ENCODE data around the gene ARFGAP3. TPM values are rescaled to one million over a fixed set of nuclear protein-coding genes. Genes with fewer than 3 reads are reported as not detected.

Gene ARFGAP3
- total RNA-seq, 1 experiment from 2014 or later, result 15.0 TPM

DNA sequence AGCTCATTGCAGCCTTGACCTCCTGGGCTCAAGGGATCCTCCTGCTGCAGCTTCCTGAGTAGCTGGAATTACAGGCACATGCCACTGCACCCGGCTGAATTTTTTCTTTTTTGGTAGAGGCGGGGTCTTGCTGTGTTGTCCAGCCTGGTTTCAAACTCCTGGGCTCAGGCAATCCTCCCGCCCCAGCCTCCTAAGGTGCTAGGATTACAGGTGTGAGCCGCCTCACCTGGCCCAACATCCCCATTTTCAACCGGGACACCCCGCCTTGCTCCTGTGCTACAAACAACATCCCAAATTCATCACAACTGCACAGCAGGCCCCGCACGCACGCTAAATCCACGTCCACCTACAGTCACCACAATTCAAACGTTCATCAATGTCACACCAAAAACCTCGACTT lies 61.0 kb downstream of the ARFGAP3 start:
- no peak overlapping the region for H3K27ac ChIP-seq (ENCODE audit: insufficient read length, low read depth, low read length)
- Mint-ChIP-seq H3K9me3 (no peaks in the 10 kb centered on the region), H3K27me3 (ENCODE audit: low read depth) (no peaks in the 10 kb centered on the region), H3K36me3 (ENCODE audit: insufficient read depth in 1 of 3, low read depth in 3 of 3) (peaks cover 0 to 5% (median 1%) of the 10 kb centered on the region in 3 experiments; a peak in 3 of 7 replicates), H3K4me1 (peaks cover 8 to 19% of the 10 kb centered on the region in 2 experiments), H3K4me3 (no peak overlapping the region), H3K27ac (no peak overlapping the region)
- H3K27me3 ChIP-seq (ENCODE audit: insufficient read depth, low read length), result no peaks in the 10 kb centered on the region
- H2BK5ac ChIP-seq (ENCODE audit: insufficient read length, low read length), result no peak overlapping the region
- H2BK12ac ChIP-seq (ENCODE audit: insufficient read length, low read depth, low read length), result no peak overlapping the region
- no peak overlapping the region for H3K4me2 ChIP-seq (ENCODE audit: insufficient read depth, insufficient read length, low read length)
- H2AK5ac ChIP-seq (ENCODE audit: insufficient read length, low read length), result no peak overlapping the region
- no peak overlapping the region for H3T11ph ChIP-seq (ENCODE audit: low read length)
- no peaks in the 10 kb centered on the region for H3K9me3 ChIP-seq (ENCODE audit: control insufficient read depth, low read depth, low read length)
- H3K18ac ChIP-seq (ENCODE audit: insufficient read length, low read depth, low read length), result no peak overlapping the region
- no peak overlapping the region for H3K56ac ChIP-seq (ENCODE audit: insufficient read length, low read depth, low read length)
- no peak overlapping the region for H3K14ac ChIP-seq (ENCODE audit: insufficient read depth, low read length)
- no peaks in the 10 kb centered on the region for H3K79me1 ChIP-seq (ENCODE audit: insufficient read depth, low read depth, low read length, poor library complexity, severe bottlenecking)
- H3K9ac ChIP-seq (ENCODE audit: extremely low read depth, insufficient read length, low read length), result no peak overlapping the region
- no peak overlapping the region for H2BK15ac ChIP-seq (ENCODE audit: low read depth, low read length)
- DNase-seq, result no peak
- H4K8ac ChIP-seq (replicated peaks; ENCODE audit: insufficient read length, low read depth, low read length), result no peak overlapping the region
- H2AFZ ChIP-seq (ENCODE audit: low read length), result no peak overlapping the region
- no peak overlapping the region for H2BK20ac ChIP-seq (ENCODE audit: low read depth, low read length, poor library complexity, severe bottlenecking)
- no peak overlapping the region for H2BK120ac ChIP-seq (ENCODE audit: low read depth, low read length, poor library complexity, severe bottlenecking)
- TF ChIP-seq, protein P1, sequence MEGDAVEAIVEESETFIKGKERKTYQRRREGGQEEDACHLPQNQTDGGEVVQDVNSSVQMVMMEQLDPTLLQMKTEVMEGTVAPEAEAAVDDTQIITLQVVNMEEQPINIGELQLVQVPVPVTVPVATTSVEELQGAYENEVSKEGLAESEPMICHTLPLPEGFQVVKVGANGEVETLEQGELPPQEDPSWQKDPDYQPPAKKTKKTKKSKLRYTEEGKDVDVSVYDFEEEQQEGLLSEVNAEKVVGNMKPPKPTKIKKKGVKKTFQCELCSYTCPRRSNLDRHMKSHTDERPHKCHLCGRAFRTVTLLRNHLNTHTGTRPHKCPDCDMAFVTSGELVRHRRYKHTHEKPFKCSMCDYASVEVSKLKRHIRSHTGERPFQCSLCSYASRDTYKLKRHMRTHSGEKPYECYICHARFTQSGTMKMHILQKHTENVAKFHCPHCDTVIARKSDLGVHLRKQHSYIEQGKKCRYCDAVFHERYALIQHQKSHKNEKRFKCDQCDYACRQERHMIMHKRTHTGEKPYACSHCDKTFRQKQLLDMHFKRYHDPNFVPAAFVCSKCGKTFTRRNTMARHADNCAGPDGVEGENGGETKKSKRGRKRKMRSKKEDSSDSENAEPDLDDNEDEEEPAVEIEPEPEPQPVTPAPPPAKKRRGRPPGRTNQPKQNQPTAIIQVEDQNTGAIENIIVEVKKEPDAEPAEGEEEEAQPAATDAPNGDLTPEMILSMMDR (conservative IDR thresholded peaks at IDR 0.05), result no peak
- H4K20me1 ChIP-seq (ENCODE audit: control insufficient read depth, insufficient read depth, insufficient read length), result no peaks in the 10 kb centered on the region
- H3K4me1 ChIP-seq (ENCODE audit: insufficient read depth, low read length), result peaks cover 2% of the 10 kb centered on the region; the same call in 1 of the 2 replicates
- H3K23me2 ChIP-seq (ENCODE audit: insufficient read length, low read depth, low read length, poor library complexity, severe bottlenecking), result no peaks in the 10 kb centered on the region
- 100% methylated on average over 2 of the region's 12 CpGs for WGBS (ENCODE audit: extremely low coverage, insufficient read length, low lambda C conversion rate)
- no peak overlapping the region for H3K23ac ChIP-seq (ENCODE audit: insufficient read length, low read depth, low read length)
- H4K5ac ChIP-seq (ENCODE audit: insufficient read length, low read depth, low read length), result no peak overlapping the region
- no peak overlapping the region for H3K4ac ChIP-seq (ENCODE audit: low read depth, low read length)
- no peaks in the 10 kb centered on the region for H3K79me2 ChIP-seq (ENCODE audit: insufficient read depth, low read length)
- H4K91ac ChIP-seq (ENCODE audit: insufficient read length, low read depth, low read length), result no peak overlapping the region

All from H9 (cell line).